Keratinocyte (primary cell): Measurements from ENCODE around the gene CD2AP. TPM values are rescaled to one million over a fixed set of nuclear protein-coding genes. Genes with fewer than 3 reads are reported as not detected.
"Not testable (repeated sequence)": the region's sequence is repeated elsewhere in the genome, so short reads cannot be mapped to it uniquely, and the experiment has no call there.

ENCODE experiments used
- DNase-seq: peaks from one replicate; pipeline ENCODE4 v3.0.0-alpha.2; 2011; ENCODE audit warnings: low read depth, missing footprints, low spot score
- FAIRE-seq: peaks from 2 replicates; lab custom pipeline; 2011; peaks lifted over from hg19 to GRCh38; lab: Jason Lieb, UNC
- H2AFZ ChIP-seq: 2 replicates; pipeline ENCODE4 v1.6.0; 2012; ENCODE audit warnings: low read length, control low read depth, inconsistent platforms; ENCODE audit not compliant: control insufficient read depth
- H3K27ac ChIP-seq: 2 replicates; pipeline ENCODE4 v1.5.1; 2011; ENCODE audit warnings: low read length; ENCODE audit not compliant: control insufficient read depth, insufficient read depth
- H3K27me3 ChIP-seq: 3 replicates; pipeline ENCODE4 v1.6.0; 2011; ENCODE audit warnings: low read length; ENCODE audit not compliant: control insufficient read depth, insufficient read depth; ENCODE audit errors: extremely low read depth
- H3K36me3 ChIP-seq, 2 experiments: 2 replicates in 1 of 2; 3 replicates in 1 of 2; pipeline ENCODE4 v1.5.1; 2011; ENCODE audit warnings: low read length in 2 of 2, mild to moderate bottlenecking in 1 of 2; ENCODE audit not compliant: control insufficient read depth in 2 of 2, insufficient read depth in 2 of 2; ENCODE audit errors: extremely low read depth in 1 of 2
- H3K4me1 ChIP-seq: 3 replicates; pipeline ENCODE4 v1.5.1; 2011; ENCODE audit warnings: low read length; ENCODE audit not compliant: control insufficient read depth, insufficient read depth; ENCODE audit errors: extremely low read depth
- H3K4me2 ChIP-seq: 3 replicates; pipeline ENCODE4 v1.6.0; 2011; ENCODE audit warnings: low read depth, low read length; ENCODE audit not compliant: control insufficient read depth, insufficient read depth; ENCODE audit errors: extremely low read depth
- H3K4me3 ChIP-seq, 3 experiments: fragments of 200-600 bp in 1 of 3; sonication (generic) in 1 of 3; 2 replicates in 2 of 3; 3 replicates in 1 of 3; pipeline ENCODE4 v1.5.1; 2011 to 2016; ENCODE audit warnings: low read length in 3 of 3, mild to moderate bottlenecking in 3 of 3, control low read depth in 2 of 3, inconsistent platforms in 1 of 3, low read depth in 1 of 3, mixed read lengths in 1 of 3, mixed run types in 1 of 3, moderate library complexity in 1 of 3; ENCODE audit not compliant: control insufficient read depth in 2 of 3, insufficient read depth in 2 of 3; ENCODE audit errors: extremely low read depth in 1 of 3
- H3K79me2 ChIP-seq: 2 replicates; pipeline ENCODE4 v1.6.0; 2012; ENCODE audit warnings: low read length; ENCODE audit not compliant: control insufficient read depth, insufficient read depth
- H3K9ac ChIP-seq: 3 replicates; pipeline ENCODE4 v1.6.0; 2011; ENCODE audit warnings: low read length; ENCODE audit not compliant: control insufficient read depth, insufficient read depth; ENCODE audit errors: extremely low read depth
- H3K9me1 ChIP-seq: 3 replicates; pipeline ENCODE4 v1.6.0; 2011; ENCODE audit warnings: low read length; ENCODE audit not compliant: control insufficient read depth, insufficient read depth; ENCODE audit errors: extremely low read depth
- H3K9me3 ChIP-seq: 2 replicates; pipeline ENCODE4 v1.5.1; 2012; ENCODE audit warnings: low read depth, low read length; ENCODE audit not compliant: control insufficient read depth
- H4K20me1 ChIP-seq: 3 replicates; pipeline ENCODE4 v1.6.0; 2011; ENCODE audit warnings: low read length; ENCODE audit not compliant: control insufficient read depth, insufficient read depth; ENCODE audit errors: extremely low read depth
- EZH2 ChIP-seq: IDR thresholded peaks from one replicate; pipeline ENCODE4 v1.6.1; 2012; ENCODE audit warnings: inconsistent platforms, mild to moderate bottlenecking, low read length, moderate library complexity
- dilution Hi-C: fragments of 300-500 bp; cut with MboI; formaldehyde crosslinking; loops from one replicate; pipeline ENCODE4 v1.7.0; 2020; ENCODE audit warnings: low sequenced_read_pairs; ENCODE audit not compliant: extremely low pct_ligation_motif_present
- polyA plus RNA-seq, 5 experiments: library from polyadenylated mRNA; depleted of rRNA in 3 of 5; stranded (reverse) in 3 of 5; stranded (forward) in 1 of 5; unstranded in 1 of 5; fragments of >200 nt; gene quantifications; 1 replicate in 1 of 5; 2 replicates in 3 of 5; 3 replicates in 1 of 5; pipeline versions ENCODE4 v1.2.1 to v1.2.3, GENCODE V29; 2011 to 2012; ENCODE audit warnings: missing spikeins in 2 of 5, low read depth in 1 of 5, low replicate concordance in 1 of 5
- TF ChIP-seq, protein P1 (sequence below), 3 experiments: IDR thresholded peaks in 1 of 3; conservative IDR thresholded peaks in 1 of 3; optimal IDR thresholded peaks in 1 of 3; 2 replicates in 2 of 3; 3 replicates in 1 of 3; pipeline versions ENCODE3 to v1.5.1; 2011; ENCODE audit warnings: low read length in 3 of 3, mild to moderate bottlenecking in 3 of 3, moderate library complexity in 2 of 3, control low read depth in 1 of 3, inconsistent platforms in 1 of 3; ENCODE audit not compliant: insufficient read depth in 2 of 3; ENCODE audit errors: extremely low read depth in 1 of 3

CD2AP gene
- polyA plus RNA-seq, 1 donor (not counting 4 experiments of a cell fraction or from before 2014, with no cell fraction given), result 23.9 TPM

GRCh38 chr6:47479874-47480273 is 2.3 kb downstream of the CD2AP start:
- Histone ChIP-seq H3K4me3 (peak overlapping the region; percentile 5 to 100 (median 95)), H3K9me1 (peaks cover 5% of the 10 kb centered on the region), H2AFZ (no peak overlapping the region), H3K9ac (peak overlapping the region; percentile 83), H4K20me1 (peaks cover 15% of the 10 kb centered on the region), H3K9me3 (no peaks in the 10 kb centered on the region), H3K4me2 (peak overlapping the region; percentile 90), H3K36me3 (no peaks in the 10 kb centered on the region), H3K27me3 (no peaks in the 10 kb centered on the region), H3K79me2 (peaks cover 67% of the 10 kb centered on the region), H3K4me1 (peaks cover 52% of the 10 kb centered on the region), H3K27ac (peak overlapping the region; percentile 12)
- dilution Hi-C loops, result no loop called here
- no peak for TF ChIP-seq EZH2
- TF ChIP-seq, protein P1, sequence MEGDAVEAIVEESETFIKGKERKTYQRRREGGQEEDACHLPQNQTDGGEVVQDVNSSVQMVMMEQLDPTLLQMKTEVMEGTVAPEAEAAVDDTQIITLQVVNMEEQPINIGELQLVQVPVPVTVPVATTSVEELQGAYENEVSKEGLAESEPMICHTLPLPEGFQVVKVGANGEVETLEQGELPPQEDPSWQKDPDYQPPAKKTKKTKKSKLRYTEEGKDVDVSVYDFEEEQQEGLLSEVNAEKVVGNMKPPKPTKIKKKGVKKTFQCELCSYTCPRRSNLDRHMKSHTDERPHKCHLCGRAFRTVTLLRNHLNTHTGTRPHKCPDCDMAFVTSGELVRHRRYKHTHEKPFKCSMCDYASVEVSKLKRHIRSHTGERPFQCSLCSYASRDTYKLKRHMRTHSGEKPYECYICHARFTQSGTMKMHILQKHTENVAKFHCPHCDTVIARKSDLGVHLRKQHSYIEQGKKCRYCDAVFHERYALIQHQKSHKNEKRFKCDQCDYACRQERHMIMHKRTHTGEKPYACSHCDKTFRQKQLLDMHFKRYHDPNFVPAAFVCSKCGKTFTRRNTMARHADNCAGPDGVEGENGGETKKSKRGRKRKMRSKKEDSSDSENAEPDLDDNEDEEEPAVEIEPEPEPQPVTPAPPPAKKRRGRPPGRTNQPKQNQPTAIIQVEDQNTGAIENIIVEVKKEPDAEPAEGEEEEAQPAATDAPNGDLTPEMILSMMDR (optimal IDR thresholded peaks at IDR 0.05 in 1 of 3, IDR thresholded peaks at IDR 0.05 in 1 of 3, conservative IDR thresholded peaks at IDR 0.05 in 1 of 3; ENCODE audit: extremely low read depth in 1 of 3, insufficient read depth in 2 of 3, low read length in 3 of 3), result no peak
- DNase-seq (no peak), FAIRE-seq (no peak)

DNA sequence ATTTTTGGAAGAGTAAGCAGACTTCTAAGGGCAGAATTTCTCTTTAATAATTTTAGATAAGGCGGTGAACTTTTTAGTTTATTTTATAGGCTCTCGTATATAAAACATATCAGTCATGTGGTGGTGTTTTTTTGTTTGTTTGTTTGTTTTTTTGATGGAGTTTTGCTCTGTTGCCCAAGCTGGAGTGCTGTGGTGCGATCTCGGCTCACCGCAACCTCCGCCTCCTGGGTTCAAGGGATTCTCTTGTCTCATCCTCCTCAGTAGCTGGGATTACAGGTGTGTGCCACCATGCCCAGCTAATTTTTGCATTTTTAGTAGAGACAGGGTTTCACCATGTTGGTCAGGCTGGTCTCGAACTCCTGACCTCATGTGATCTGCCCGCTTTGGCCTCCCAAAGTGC is 3.6 kb downstream of the CD2AP start:
- H4K20me1 ChIP-seq, result peaks cover 15% of the 10 kb centered on the region
- H3K4me2 ChIP-seq, result peak overlapping the region; percentile 90
- FAIRE-seq, H3K36me3 ChIP-seq, H3K27ac ChIP-seq, H3K4me3 ChIP-seq, DNase-seq, H3K27me3 ChIP-seq, H3K9me3 ChIP-seq, H3K9ac ChIP-seq, dilution Hi-C loops, H2AFZ ChIP-seq, H3K9me1 ChIP-seq: not testable (repeated sequence)
- peaks cover 55% of the 10 kb centered on the region for H3K4me1 ChIP-seq
- H3K79me2 ChIP-seq, result peaks cover 79% of the 10 kb centered on the region

GRCh38 chr6:47481806-47482205 is 4.2 kb downstream of the CD2AP start:
- peak; percentile 20 for FAIRE-seq
- no peak overlapping the region for H3K9ac ChIP-seq
- H3K27me3 ChIP-seq, result no peaks in the 10 kb centered on the region
- dilution Hi-C loops, result no loop called here
- TF ChIP-seq, protein P1 (optimal IDR thresholded peaks at IDR 0.05 in 1 of 3, IDR thresholded peaks at IDR 0.05 in 1 of 3, conservative IDR thresholded peaks at IDR 0.05 in 1 of 3; ENCODE audit: extremely low read depth in 1 of 3, insufficient read depth in 2 of 3, low read length in 3 of 3), result no peak
- TF ChIP-seq EZH2, result no peak
- H3K79me2 ChIP-seq, result peaks cover 85% of the 10 kb centered on the region
- peaks cover 15% of the 10 kb centered on the region for H4K20me1 ChIP-seq
- H3K9me3 ChIP-seq, result no peaks in the 10 kb centered on the region
- no peak overlapping the region for H3K4me2 ChIP-seq
- H3K4me1 ChIP-seq, result peaks cover 53% of the 10 kb centered on the region
- peaks cover 5% of the 10 kb centered on the region for H3K9me1 ChIP-seq
- H3K27ac ChIP-seq, result no peak overlapping the region
- H3K36me3 ChIP-seq, result no peaks in the 10 kb centered on the region
- no peak for DNase-seq
- H3K4me3 ChIP-seq, result no peak overlapping the region
- no peak overlapping the region for H2AFZ ChIP-seq
